ENCODE measurements around the gene KIF20A. TPM values are rescaled to one million over a fixed set of nuclear protein-coding genes. Genes with fewer than 3 reads are reported as not detected.
A peak's percentile ranks its signal among the peaks of the same experiment; 100 is the strongest.
"Not testable (repeated sequence)": the region's sequence is repeated elsewhere in the genome, so short reads cannot be mapped to it uniquely, and the experiment has no call there.

The KIF20A gene
- 10 to 100 TPM; 32.3 to 94.5 (median 49.2) TPM for polyA plus RNA-seq (ENCODE audit: insufficient read depth in 1 of 5, insufficient read length in 5 of 5, low replicate concordance in 1 of 5)
- long read RNA-seq, donor 1, transcript KIF20A-201 (19 exons, 3,201 nt), result major isoform, 9 of 135 reads
- long read RNA-seq, donor 1, partial matches to known transcripts, result 126 of 135 reads
- long read RNA-seq, donor 1, other reads (novel, unspliced or antisense), result 0 of 135 reads
- long read RNA-seq, donor 2, transcript KIF20A-201 (19 exons, 3,201 nt), result major isoform, 11 of 71 reads
- long read RNA-seq, donor 2, partial matches to known transcripts, result 60 of 71 reads
- long read RNA-seq, donor 2, other reads (novel, unspliced or antisense), result 0 of 71 reads
- long read RNA-seq, donor 3, transcript KIF20A-201 (19 exons, 3,201 nt), result major isoform, 5 of 140 reads
- long read RNA-seq, donor 3, partial matches to known transcripts, result 135 of 140 reads
- long read RNA-seq, donor 3, other reads (novel, unspliced or antisense), result 0 of 140 reads
- long read RNA-seq, donor 4, partial matches to known transcripts, result 0 of 3 reads
- long read RNA-seq, donor 4, other reads (novel, unspliced or antisense), result 0 of 3 reads
- long read RNA-seq, donor 5, transcript KIF20A-201 (19 exons, 3,201 nt), result major isoform, 10 of 13 reads
- long read RNA-seq, donor 5, partial matches to known transcripts, result 0 of 13 reads
- long read RNA-seq, donor 5, other reads (novel, unspliced or antisense), result 0 of 13 reads
- long read RNA-seq, donor 6, transcript KIF20A-201 (19 exons, 3,201 nt), result major isoform, 6 of 139 reads
- long read RNA-seq, donor 6, partial matches to known transcripts, result 133 of 139 reads
- long read RNA-seq, donor 6, other reads (novel, unspliced or antisense), result 0 of 139 reads
- long read RNA-seq, donor 7, transcript KIF20A-201 (19 exons, 3,201 nt), result major isoform, 8 of 8 reads
- long read RNA-seq, donor 7, partial matches to known transcripts, result 0 of 8 reads
- long read RNA-seq, donor 7, other reads (novel, unspliced or antisense), result 0 of 8 reads
- long read RNA-seq, donor 8, transcript KIF20A-201 (19 exons, 3,201 nt), result major isoform, 8 of 50 reads
- long read RNA-seq, donor 8, partial matches to known transcripts, result 42 of 50 reads
- long read RNA-seq, donor 8, other reads (novel, unspliced or antisense), result 0 of 50 reads

DNA sequence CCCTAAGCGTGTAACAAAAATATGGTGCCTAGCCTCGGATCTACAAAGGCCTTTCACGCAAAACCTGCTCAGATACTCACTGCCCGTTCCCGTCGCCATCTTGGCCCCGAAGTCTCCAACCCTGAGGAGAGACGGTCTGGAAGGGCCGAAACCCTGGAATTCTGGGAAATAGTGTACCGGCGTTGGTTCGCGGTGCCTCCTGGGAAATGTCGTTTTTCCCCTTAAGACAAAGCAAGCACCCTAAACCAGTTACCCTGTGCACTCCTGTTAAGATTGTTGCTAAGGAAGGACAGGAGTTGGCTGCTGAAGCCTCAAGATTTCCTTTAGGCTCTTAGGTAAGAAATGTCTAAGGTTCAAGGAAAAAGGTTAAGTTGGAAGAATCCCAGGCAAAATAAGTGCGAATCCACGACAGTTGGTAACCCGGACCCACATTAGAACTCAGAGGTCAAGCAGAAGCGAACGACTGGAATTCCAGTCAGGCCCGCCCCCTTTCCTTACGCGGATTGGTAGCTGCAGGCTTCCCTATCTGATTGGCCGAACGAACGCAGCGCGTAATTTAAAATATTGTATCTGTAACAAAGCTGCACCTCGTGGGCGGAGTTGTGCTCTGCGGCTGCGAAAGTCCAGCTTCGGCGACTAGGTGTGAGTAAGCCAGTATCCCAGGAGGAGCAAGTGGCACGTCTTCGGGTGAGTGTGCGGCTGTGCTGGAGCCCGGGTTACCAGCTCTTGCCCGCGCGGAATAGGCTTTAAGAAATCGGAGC is at the start of gene KIF20A, which contains the start of gene BRD8:
Gene KIF20A, plus strand, starts transcription at position 597 of the 761 bp plus-strand sequence. CDS start 569 bp downstream, outside the sequence.
Gene BRD8, minus strand, starts transcription at position 115 of the 761 bp plus-strand sequence. Its CDS starts 16 bp downstream, at position 99.
- DNase-seq, result peak; percentile 93 to 96

DNA sequence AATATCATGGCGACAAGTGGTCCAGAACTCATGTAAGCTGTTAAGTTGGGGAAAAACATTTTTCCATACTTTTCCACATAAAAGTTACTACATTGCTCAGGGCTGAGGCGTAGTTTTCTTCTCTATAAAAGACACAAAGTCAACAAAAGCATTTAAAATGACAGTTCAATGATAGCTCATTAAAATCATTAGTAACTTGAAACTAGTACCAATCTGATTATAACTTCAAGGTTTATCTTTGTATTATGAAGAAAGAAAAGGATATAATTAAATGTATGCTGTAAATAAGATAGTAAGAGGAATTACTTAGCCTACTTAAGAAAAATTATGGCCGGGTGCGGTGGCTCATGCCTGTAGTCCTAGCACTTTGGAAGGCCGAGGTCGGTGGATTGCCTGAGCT is 49.6 kb upstream of the KIF20A start:
- no peak for DNase-seq

GRCh38 chr5:138132543-138132942 is 46.4 kb upstream of the KIF20A start:
- no peak for DNase-seq

- peak; percentile 46 to 62 for DNase-seq
Observed at GRCh38 chr5:138138949-138139780, 39.7 kb upstream of the KIF20A start, which contains the start of gene NME5. TSS of gene NME5 (minus strand) at chr5:138139428. CDS start at chr5:138138780, 648 bp downstream.

- no peak for DNase-seq
Observed at GRCh38 chr5:138139781-138140090, 39.2 kb upstream of the KIF20A start.

DNA sequence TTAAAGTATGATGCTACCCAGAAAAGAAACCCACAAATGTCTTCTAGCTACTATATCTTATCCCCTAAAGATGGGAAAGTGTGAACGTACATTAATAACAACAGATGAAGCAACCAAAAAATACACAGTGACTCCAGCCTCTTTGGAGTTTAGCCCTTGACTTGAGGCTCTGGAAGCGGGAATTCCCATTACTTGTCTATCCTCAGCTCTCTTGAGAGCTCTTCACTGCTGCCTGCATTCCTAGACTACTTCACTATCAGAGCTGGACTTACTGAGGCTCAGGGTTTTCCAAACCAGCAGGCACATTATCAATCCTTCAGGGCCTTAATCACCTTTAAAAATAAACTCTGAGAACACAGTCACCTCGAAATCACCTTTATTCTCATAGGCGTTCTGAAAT is 38.6 kb upstream of the KIF20A start:
- no peak for DNase-seq

DNA sequence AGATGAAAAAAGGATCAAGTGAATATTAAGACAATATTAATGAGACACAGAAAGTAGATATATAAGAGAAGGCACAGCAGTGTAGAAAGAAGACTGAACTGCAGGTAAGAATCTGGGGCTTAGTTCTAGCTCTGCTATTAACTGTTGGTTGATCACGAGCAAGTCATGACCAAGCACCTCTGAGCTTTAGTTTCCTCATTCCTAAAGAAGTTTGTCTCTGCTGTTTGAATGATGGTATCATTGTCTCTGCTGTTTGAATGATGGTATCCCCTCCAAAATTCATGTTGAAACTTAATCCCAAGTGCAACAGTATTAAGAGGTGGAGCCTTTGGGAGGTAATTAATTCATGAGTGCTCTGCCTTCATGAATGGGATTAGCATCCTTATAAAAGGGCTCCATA is 37.2 kb upstream of the KIF20A start:
- no peak for DNase-seq

DNA sequence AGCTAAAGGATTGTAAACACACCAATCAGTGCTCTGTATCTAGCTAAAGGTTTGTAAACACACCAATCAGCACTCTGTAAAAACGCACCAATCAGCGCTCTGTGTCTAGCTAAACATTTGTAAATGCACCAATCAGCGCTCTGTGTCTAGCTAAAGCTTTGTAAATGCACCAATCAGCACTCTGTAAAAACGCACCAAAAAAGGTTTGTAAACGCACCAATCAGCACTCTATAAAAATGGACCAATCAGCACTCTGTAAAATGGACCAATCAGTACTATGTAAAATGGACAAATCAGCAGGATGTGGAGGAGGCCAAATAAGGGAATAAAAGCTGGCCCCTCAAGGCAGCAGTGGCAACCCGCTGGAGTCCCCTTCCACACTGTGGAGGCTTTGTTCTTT is 35.3 kb upstream of the KIF20A start:
- not testable (repeated sequence) for DNase-seq

- DNase-seq, result no peak
Observed at GRCh38 chr5:138148811-138149210, 30.1 kb upstream of the KIF20A start.

- no peak for DNase-seq
Observed at GRCh38 chr5:138149530-138149929, 29.4 kb upstream of the KIF20A start.

GRCh38 chr5:138155977-138156376 is 22.9 kb upstream of the KIF20A start:
- not testable (repeated sequence) for DNase-seq

DNA sequence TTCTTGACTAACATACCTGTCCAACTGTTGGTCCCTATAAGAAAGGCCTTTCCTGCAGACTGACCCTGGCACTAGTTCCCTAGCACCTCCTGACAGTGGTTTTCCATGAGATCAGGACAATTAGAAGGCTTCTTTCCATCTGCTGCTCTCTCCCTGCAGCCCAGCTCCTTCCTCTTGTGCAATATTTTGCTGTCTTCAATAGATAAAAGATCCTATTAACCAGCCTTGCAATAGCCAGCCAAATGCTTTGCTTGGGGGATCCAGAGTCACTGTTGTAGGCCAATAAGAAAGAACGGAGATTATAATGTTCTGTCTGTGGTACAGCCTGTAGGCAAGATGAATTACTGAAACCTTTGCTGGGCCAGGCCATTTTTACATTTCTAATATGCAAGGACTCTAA is 21.3 kb upstream of the KIF20A start:
- no peak for DNase-seq

GRCh38 chr5:138159666-138160065 is 19.2 kb upstream of the KIF20A start:
- no peak for DNase-seq

DNA sequence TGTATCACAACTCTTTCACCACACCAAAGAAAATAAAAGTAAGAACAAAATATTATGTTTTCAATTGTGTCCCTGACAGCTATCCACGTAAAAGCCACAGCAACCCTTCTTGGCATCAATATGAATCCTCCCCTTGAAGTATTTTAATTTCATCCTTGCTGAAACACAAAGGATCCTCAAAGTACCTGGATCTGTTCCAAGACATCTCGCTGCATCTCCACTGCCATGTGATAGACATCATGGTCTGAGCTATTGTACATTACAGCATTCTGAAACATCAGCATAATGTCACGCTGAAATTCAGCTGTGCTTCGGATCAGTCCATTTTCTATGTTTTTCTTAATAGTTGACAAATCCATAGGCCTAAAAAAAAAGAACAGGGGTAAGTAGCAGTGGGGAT is 18.2 kb upstream of the KIF20A start:
- no peak for DNase-seq

DNA sequence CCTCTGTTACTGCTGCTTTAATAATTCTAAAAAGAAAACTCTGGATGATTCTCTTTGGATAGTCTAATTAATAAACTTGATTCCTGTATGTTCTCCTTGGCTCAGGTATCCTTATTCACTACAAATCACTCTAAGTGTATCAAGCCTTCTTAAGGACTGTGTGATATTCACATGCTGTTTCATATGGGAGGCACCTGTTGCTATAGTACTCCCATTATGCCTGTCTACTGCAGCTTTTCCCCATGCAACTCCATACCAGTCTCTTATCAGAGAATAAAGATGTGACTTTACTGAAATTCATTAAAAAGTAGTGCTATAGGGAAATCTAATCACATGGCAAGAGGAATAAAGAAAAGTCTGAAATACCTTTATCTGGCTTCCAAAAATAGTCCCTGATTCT is 15.2 kb upstream of the KIF20A start:
- no peak for DNase-seq

DNA sequence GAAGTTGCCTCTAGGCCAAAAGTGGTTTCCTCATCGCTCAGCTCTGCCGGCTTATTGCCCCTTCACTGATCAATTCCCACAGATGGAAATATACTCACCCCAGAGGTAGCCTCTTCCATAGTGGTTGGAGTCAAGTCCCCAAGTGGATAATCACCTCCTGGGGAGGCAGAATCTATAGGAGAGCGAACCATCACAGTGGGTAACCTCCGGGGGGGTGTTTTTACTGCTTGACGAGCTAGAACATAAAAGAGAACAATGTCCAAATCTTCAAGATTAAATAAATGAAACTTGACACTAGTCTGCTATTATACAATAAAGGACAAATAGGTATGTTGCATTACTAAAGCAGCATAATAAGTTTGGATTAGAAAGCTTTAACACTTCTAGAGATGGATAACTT is 9.8 kb upstream of the KIF20A start:
- no peak for DNase-seq

- no peak for DNase-seq
Observed at GRCh38 chr5:138170299-138170698, 8.6 kb upstream of the KIF20A start.

DNA sequence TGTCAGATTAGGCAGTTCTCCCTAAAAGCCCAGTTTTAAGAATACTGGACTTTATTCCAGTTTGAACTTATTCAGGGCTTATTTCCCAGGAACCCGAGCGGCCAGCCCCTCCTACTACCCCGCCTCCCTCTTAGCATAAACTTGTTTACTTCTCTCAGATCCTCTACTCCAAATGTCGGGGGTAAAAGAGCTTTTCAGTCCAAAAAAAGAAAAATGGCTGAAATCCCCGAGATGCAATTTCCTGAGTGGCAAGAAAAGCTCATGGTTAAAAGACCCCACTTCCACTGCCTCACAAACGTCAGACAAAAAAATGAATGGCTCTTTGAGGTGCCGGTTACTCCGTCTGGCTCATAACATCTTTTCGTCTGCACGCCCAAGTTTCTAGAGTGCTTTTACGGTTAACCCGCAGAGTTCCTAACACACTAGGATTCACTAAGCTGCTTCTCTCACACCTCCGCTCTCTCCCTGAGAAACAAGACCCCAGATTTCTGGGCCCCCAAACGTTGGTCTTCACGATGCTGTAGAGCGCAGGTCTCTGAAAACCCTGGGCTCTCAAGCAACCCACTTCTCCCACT is 884 bp upstream of the KIF20A start:
- peak; percentile 8 to 20 for DNase-seq

- no peak for DNase-seq
Observed at GRCh38 chr5:138179277-138179857, 455 bp downstream of the KIF20A start.
